ENCODE results near the gene SEC24C.

GRCh38 chr10:73813333-73813732, 69.2 kb downstream of the SEC24C start:
- TF ChIP-seq CTCF (IDR thresholded peaks at IDR 0.05; ENCODE audit: insufficient read depth, low read length) (no peak), SPI1 (IDR thresholded peaks at IDR 0.05; ENCODE audit: borderline replicate concordance, low read depth) (no peak)

Data from HL-60 (cell line).